ENCODE measurements around the gene FRMD3.

The FRMD3 gene

GRCh38 chr9:83334320-83334719 lies 203.9 kb downstream of the FRMD3 start:
- peak; percentile 19 to 22 for DNase-seq (ENCODE audit: low read depth in 2 of 2)

- no peak for DNase-seq (ENCODE audit: low read depth in 2 of 2)
Observed at GRCh38 chr9:83330207-83331196, 207.7 kb downstream of the FRMD3 start.

GRCh38 chr9:83327750-83328622 lies 210.2 kb downstream of the FRMD3 start:
- DNase-seq (ENCODE audit: low read depth in 2 of 2) = no peak

- no peak for DNase-seq (ENCODE audit: low read depth in 2 of 2)
Observed at GRCh38 chr9:83327323-83327722, 210.9 kb downstream of the FRMD3 start.

- no peak for DNase-seq (ENCODE audit: low read depth in 2 of 2)
Observed at GRCh38 chr9:83323148-83323547, 215.1 kb downstream of the FRMD3 start.

- DNase-seq (ENCODE audit: low read depth in 2 of 2) = no peak
Observed at GRCh38 chr9:83322438-83322837, 215.8 kb downstream of the FRMD3 start.

- DNase-seq (ENCODE audit: low read depth in 2 of 2) = no peak
Observed at GRCh38 chr9:83317244-83317643, 221.0 kb downstream of the FRMD3 start.

- DNase-seq (ENCODE audit: low read depth in 2 of 2) = no peak
Observed at GRCh38 chr9:83315649-83316048, 222.6 kb downstream of the FRMD3 start.

- DNase-seq (ENCODE audit: low read depth in 2 of 2) = no peak
Observed at GRCh38 chr9:83313781-83314180, 224.4 kb downstream of the FRMD3 start.

GRCh38 chr9:83312537-83312936 lies 225.7 kb downstream of the FRMD3 start:
- no peak for DNase-seq (ENCODE audit: low read depth in 2 of 2)

GRCh38 chr9:83307066-83307724 lies 231.0 kb downstream of the FRMD3 start:
- no peak for DNase-seq (ENCODE audit: low read depth in 2 of 2)

- no peak for DNase-seq (ENCODE audit: low read depth in 2 of 2)
Observed at GRCh38 chr9:83304686-83305085, 233.5 kb downstream of the FRMD3 start.

- no peak for DNase-seq (ENCODE audit: low read depth in 2 of 2)
Observed at GRCh38 chr9:83299571-83299970, 238.6 kb downstream of the FRMD3 start.

GRCh38 chr9:83299094-83299493 lies 239.1 kb downstream of the FRMD3 start:
- no peak for DNase-seq (ENCODE audit: low read depth in 2 of 2)

- DNase-seq (ENCODE audit: low read depth in 2 of 2) = no peak
Observed at GRCh38 chr9:83296123-83296522, 242.1 kb downstream of the FRMD3 start.

- no peak for DNase-seq (ENCODE audit: low read depth in 2 of 2)
Observed at GRCh38 chr9:83294816-83295215, 243.4 kb downstream of the FRMD3 start.

GRCh38 chr9:83291196-83291595 lies 247.0 kb downstream of the FRMD3 start:
- DNase-seq (ENCODE audit: low read depth in 2 of 2) = no peak

- no peak for DNase-seq (ENCODE audit: low read depth in 2 of 2)
Observed at GRCh38 chr9:83290692-83291091, 247.5 kb downstream of the FRMD3 start.

- DNase-seq (ENCODE audit: low read depth in 2 of 2) = no peak
Observed at GRCh38 chr9:83287021-83287420, 251.2 kb downstream of the FRMD3 start.

- no peak for DNase-seq (ENCODE audit: low read depth in 2 of 2)
Observed at GRCh38 chr9:83285445-83286225, 252.6 kb downstream of the FRMD3 start.

GRCh38 chr9:83284746-83285145 lies 253.5 kb downstream of the FRMD3 start:
- DNase-seq (ENCODE audit: low read depth in 2 of 2) = no peak
